Gastrocnemius medialis (tissue), 4 donors: ENCODE measurements around the gene HTRA3.

Source experiments
- POLR2A ChIP-seq, 2 donors: fragments of 450-650 bp; IDR thresholded peaks; one replicate each; pipeline ENCODE4 v1.6.1; 2017; ENCODE audit warnings: antibody characterized with exemption in 2 of 2, mild to moderate bottlenecking in 2 of 2, moderate library complexity in 2 of 2
- TF ChIP-seq, protein P1 (sequence below), 5 experiments: fragments of 450-650 bp in 3 of 5; fragments of 200-600 bp in 2 of 5; sonication (generic) in 2 of 5; IDR thresholded peaks in 4 of 5; conservative IDR thresholded peaks in 1 of 5; 1 replicate in 4 of 5; 2 replicates in 1 of 5; pipeline ENCODE4 v1.5.1; 2016 to 2019; ENCODE audit warnings: antibody characterized with exemption in 5 of 5, mild to moderate bottlenecking in 3 of 5, moderate library complexity in 3 of 5

DNA sequence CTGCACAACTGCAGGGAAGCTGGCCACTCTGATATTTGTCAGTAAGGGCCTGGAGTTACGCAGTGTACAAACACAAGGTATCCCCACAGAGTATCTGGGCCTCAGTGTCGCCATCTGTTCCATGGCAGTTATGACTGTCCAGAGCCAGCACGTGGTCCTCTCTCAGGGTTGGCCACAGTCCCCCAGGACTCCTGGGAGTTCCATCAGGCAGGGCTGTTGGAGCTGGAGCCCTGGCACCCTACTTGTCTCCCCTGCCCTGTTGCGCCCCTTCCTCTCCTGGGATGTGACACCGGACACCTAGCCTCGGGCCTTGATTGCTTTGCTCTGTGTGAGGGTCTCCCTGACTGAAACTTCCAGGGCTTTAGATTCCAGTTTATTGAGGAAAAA, 8.4 kb downstream of the HTRA3 start:
- TF ChIP-seq, protein P1, sequence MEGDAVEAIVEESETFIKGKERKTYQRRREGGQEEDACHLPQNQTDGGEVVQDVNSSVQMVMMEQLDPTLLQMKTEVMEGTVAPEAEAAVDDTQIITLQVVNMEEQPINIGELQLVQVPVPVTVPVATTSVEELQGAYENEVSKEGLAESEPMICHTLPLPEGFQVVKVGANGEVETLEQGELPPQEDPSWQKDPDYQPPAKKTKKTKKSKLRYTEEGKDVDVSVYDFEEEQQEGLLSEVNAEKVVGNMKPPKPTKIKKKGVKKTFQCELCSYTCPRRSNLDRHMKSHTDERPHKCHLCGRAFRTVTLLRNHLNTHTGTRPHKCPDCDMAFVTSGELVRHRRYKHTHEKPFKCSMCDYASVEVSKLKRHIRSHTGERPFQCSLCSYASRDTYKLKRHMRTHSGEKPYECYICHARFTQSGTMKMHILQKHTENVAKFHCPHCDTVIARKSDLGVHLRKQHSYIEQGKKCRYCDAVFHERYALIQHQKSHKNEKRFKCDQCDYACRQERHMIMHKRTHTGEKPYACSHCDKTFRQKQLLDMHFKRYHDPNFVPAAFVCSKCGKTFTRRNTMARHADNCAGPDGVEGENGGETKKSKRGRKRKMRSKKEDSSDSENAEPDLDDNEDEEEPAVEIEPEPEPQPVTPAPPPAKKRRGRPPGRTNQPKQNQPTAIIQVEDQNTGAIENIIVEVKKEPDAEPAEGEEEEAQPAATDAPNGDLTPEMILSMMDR (IDR thresholded peaks at IDR 0.05 in 4 of 5, conservative IDR thresholded peaks at IDR 0.05 in 1 of 5) = no peak
- no peak for TF ChIP-seq POLR2A (IDR thresholded peaks at IDR 0.05)
